SK-N-SH (cell line): ENCODE measurements around the gene RFTN1. TPM values are rescaled to one million over a fixed set of nuclear protein-coding genes. Genes with fewer than 3 reads are reported as not detected.
A peak's percentile ranks its signal among the peaks of the same experiment; 100 is the strongest.

Experiments used
- CTCF ChIA-PET: fragments of 300-600, 350-600 bp; formaldehyde crosslinking; extraction: SDS; loops from one replicate; lab custom pipeline; 2021; lab: Yijun Ruan, JAX
- POLR2A ChIA-PET: fragments of 350-600 bp; sonication (Branson Sonifier 250); formaldehyde crosslinking; extraction: SDS; loops from one replicate; lab custom pipeline; 2020; ENCODE audit warnings: antibody characterized with exemption, inconsistent platforms; lab: Yijun Ruan, JAX
- DNase-seq: peaks from one replicate; pipeline ENCODE4 v3.0.0; 2012
- H2AFZ ChIP-seq: fragments of 200-600 bp; sonication (generic); 2 replicates; pipeline ENCODE4 v1.8.1; 2016; ENCODE audit warnings: antibody characterized with exemption, mild to moderate bottlenecking, low read depth
- H3F3A ChIP-seq: fragments of 200-600 bp; sonication (generic); replicated peaks from 2 replicates; pipeline ENCODE3; 2016; ENCODE audit warnings: antibody characterized with exemption, mild to moderate bottlenecking; ENCODE audit not compliant: insufficient read depth
- H3K27ac ChIP-seq, 2 experiments: fragments of 200-500 bp in 1 of 2; fragments of 200-600 bp in 1 of 2; sonication (Bioruptor generic) in 1 of 2; sonication (generic), shearing (Covaris generic) in 1 of 2; 2 replicates each; pipeline versions ENCODE4 v1.5.1 to v1.6.1; 2014 to 2016; ENCODE audit warnings: low read depth in 2 of 2, inconsistent platforms in 1 of 2, low read length in 1 of 2, mild to moderate bottlenecking in 1 of 2, mixed read lengths in 1 of 2
- H3K27me3 ChIP-seq: fragments of 200-600 bp; sonication (generic), shearing (Covaris generic); 2 replicates; pipeline ENCODE4 v1.6.1; 2016; ENCODE audit warnings: mixed run types; ENCODE audit not compliant: insufficient read depth
- H3K36me3 ChIP-seq, 2 experiments: fragments of 200-500 bp in 1 of 2; fragments of 200-600 bp in 1 of 2; sonication (Bioruptor generic) in 1 of 2; sonication (generic) in 1 of 2; replicated peaks in 1 of 2; 2 replicates each; pipeline versions ENCODE3 to v1.5.1; 2014 to 2016; ENCODE audit warnings: low read length in 1 of 2, mild to moderate bottlenecking in 1 of 2; ENCODE audit not compliant: insufficient read depth in 2 of 2, control insufficient read depth in 1 of 2
- H3K4me1 ChIP-seq, 2 experiments: fragments of 200-500 bp in 1 of 2; fragments of 200-600 bp in 1 of 2; sonication (Bioruptor generic) in 1 of 2; sonication (generic), shearing (Covaris generic) in 1 of 2; 2 replicates each; pipeline versions ENCODE4 v1.5.1 to v1.6.1; 2014 to 2016; ENCODE audit warnings: low read depth in 1 of 2, low read length in 1 of 2, mixed run types in 1 of 2; ENCODE audit not compliant: insufficient read depth in 2 of 2, control insufficient read depth in 1 of 2
- H3K4me2 ChIP-seq: fragments of 200-600 bp; sonication (generic), shearing (Covaris generic); 2 replicates; pipeline ENCODE4 v1.6.1; 2017; ENCODE audit warnings: mixed run types
- H3K4me3 ChIP-seq, 2 experiments: fragments of 200-500 bp in 1 of 2; fragments of 200-600 bp in 1 of 2; sonication (Bioruptor generic) in 1 of 2; sonication (generic), shearing (Covaris generic) in 1 of 2; 2 replicates each; pipeline versions ENCODE4 v1.5.1 to v1.8.1; 2014 to 2016; ENCODE audit warnings: low read depth in 2 of 2, inconsistent platforms in 1 of 2, low read length in 1 of 2, mild to moderate bottlenecking in 1 of 2, mixed read lengths in 1 of 2, moderate library complexity in 1 of 2
- H3K79me2 ChIP-seq: fragments of 200-600 bp; sonication (generic); 2 replicates; pipeline ENCODE4 v1.8.1; 2017; ENCODE audit warnings: mild to moderate bottlenecking; ENCODE audit not compliant: insufficient read depth
- H3K9ac ChIP-seq: fragments of 200-600 bp; sonication (generic); 2 replicates; pipeline ENCODE4 v1.6.1; 2017; ENCODE audit warnings: mixed run types
- H3K9me2 ChIP-seq: fragments of 200-600 bp; sonication (generic); 2 replicates; pipeline ENCODE4 v1.6.1; 2017; ENCODE audit warnings: mixed run types
- H3K9me3 ChIP-seq: fragments of 200-600 bp; sonication (generic); 2 replicates; pipeline ENCODE4 v1.6.1; 2017; ENCODE audit warnings: mixed run types, mild to moderate bottlenecking, moderate library complexity
- H4K20me1 ChIP-seq: fragments of 200-600 bp; sonication (generic); 2 replicates; pipeline ENCODE4 v1.6.1; 2017; ENCODE audit warnings: mild to moderate bottlenecking, mixed run types; ENCODE audit not compliant: insufficient read depth
- CHD2 ChIP-seq: fragments of 150-350 bp; IDR thresholded peaks from 2 replicates; pipeline ENCODE4 v1.6.1; 2018; ENCODE audit warnings: low read length; ENCODE audit not compliant: partially characterized antibody
- EP300 ChIP-seq, 2 experiments: IDR thresholded peaks; 2 replicates each; pipeline versions ENCODE4 v1.4.0 to v1.6.1; 2012; ENCODE audit warnings: borderline replicate concordance in 1 of 2, low read depth in 1 of 2, low read length in 1 of 2
- EZH2phosphoT487 ChIP-seq: fragments of 200-600 bp; sonication (generic); IDR thresholded peaks from 2 replicates; pipeline ENCODE4 v1.6.1; 2017; ENCODE audit warnings: low read depth, mixed run types, mild to moderate bottlenecking, antibody characterized with exemption, moderate library complexity, borderline replicate concordance
- FOSL2 ChIP-seq: IDR thresholded peaks from 2 replicates; pipeline ENCODE4 v1.4.0; 2012; ENCODE audit warnings: low read depth, mild to moderate bottlenecking, moderate library complexity, borderline replicate concordance
- FOXM1 ChIP-seq: IDR thresholded peaks from 2 replicates; pipeline ENCODE4 v1.4.0; 2012; ENCODE audit warnings: low read depth, mild to moderate bottlenecking
- MXI1 ChIP-seq: IDR thresholded peaks from 2 replicates; pipeline ENCODE4 v1.6.1; 2012; ENCODE audit warnings: mild to moderate bottlenecking, low read depth, low read length, improper control_type of control experiment
- NRF1 ChIP-seq: IDR thresholded peaks from 2 replicates; pipeline ENCODE4 v1.6.1; 2012; ENCODE audit warnings: low read depth, mild to moderate bottlenecking, low read length
- POLR2AphosphoS5 ChIP-seq: IDR thresholded peaks from 2 replicates; pipeline ENCODE4 v1.6.1; 2012; ENCODE audit warnings: low read depth, low read length
- RXRA ChIP-seq: IDR thresholded peaks from 2 replicates; pipeline ENCODE4 v1.4.0; 2012; ENCODE audit warnings: low read depth, mild to moderate bottlenecking, borderline replicate concordance
- SIN3A ChIP-seq: IDR thresholded peaks from 2 replicates; pipeline ENCODE4 v1.6.1; 2012; ENCODE audit warnings: low read depth, mild to moderate bottlenecking, low read length, moderate library complexity, borderline replicate concordance
- TCF12 ChIP-seq: IDR thresholded peaks from 2 replicates; pipeline ENCODE4 v1.4.0; 2012
- TEAD4 ChIP-seq: IDR thresholded peaks from 2 replicates; pipeline ENCODE4 v1.4.0; 2012; ENCODE audit warnings: mild to moderate bottlenecking, borderline replicate concordance; ENCODE audit not compliant: insufficient read depth
- YY1 ChIP-seq: IDR thresholded peaks from 2 replicates; pipeline ENCODE4 v1.4.0; 2012; ENCODE audit warnings: low read depth, mild to moderate bottlenecking
- WGBS: methylation state at CpG from one replicate; pipeline ENCODE4 v1.1.6; 2017; ENCODE audit warnings: low lambda C conversion rate; 5-methylcytosine and 5-hydroxymethylcytosine counted together
- polyA plus RNA-seq, 3 experiments: library from polyadenylated mRNA; depleted of rRNA; stranded (reverse); fragments of >200 nt; gene quantifications; 2 replicates each; pipeline ENCODE4 v1.2.3, GENCODE V29; 2012
- TF ChIP-seq, protein P1 (sequence below): IDR thresholded peaks from 2 replicates; pipeline ENCODE4 v1.4.0; 2012; ENCODE audit warnings: low read depth, borderline replicate concordance
- TF ChIP-seq, protein P2 (sequence below): IDR thresholded peaks from 2 replicates; pipeline ENCODE4 v1.6.1; 2012; ENCODE audit warnings: mild to moderate bottlenecking, low read depth, low read length, moderate library complexity
- TF ChIP-seq, protein P3 (sequence below): fragments of 200-600 bp; sonication (generic); IDR thresholded peaks from 2 replicates; pipeline ENCODE4 v1.6.1; 2017; ENCODE audit warnings: antibody characterized with exemption, mild to moderate bottlenecking, moderate library complexity
- TF ChIP-seq, protein P4 (sequence below): IDR thresholded peaks from 2 replicates; pipeline ENCODE4 v1.4.0; 2012; ENCODE audit warnings: low read depth
- TF ChIP-seq, protein P5 (sequence below): fragments of 150-350 bp; IDR thresholded peaks from 2 replicates; pipeline ENCODE4 v1.6.1; 2017; ENCODE audit warnings: antibody characterized with exemption, low read length, low read depth, borderline replicate concordance

The RFTN1 gene
- polyA plus RNA-seq, 1 of the 3 experiments (the other 2 are of a cell fraction) = 21.2 TPM

DNA sequence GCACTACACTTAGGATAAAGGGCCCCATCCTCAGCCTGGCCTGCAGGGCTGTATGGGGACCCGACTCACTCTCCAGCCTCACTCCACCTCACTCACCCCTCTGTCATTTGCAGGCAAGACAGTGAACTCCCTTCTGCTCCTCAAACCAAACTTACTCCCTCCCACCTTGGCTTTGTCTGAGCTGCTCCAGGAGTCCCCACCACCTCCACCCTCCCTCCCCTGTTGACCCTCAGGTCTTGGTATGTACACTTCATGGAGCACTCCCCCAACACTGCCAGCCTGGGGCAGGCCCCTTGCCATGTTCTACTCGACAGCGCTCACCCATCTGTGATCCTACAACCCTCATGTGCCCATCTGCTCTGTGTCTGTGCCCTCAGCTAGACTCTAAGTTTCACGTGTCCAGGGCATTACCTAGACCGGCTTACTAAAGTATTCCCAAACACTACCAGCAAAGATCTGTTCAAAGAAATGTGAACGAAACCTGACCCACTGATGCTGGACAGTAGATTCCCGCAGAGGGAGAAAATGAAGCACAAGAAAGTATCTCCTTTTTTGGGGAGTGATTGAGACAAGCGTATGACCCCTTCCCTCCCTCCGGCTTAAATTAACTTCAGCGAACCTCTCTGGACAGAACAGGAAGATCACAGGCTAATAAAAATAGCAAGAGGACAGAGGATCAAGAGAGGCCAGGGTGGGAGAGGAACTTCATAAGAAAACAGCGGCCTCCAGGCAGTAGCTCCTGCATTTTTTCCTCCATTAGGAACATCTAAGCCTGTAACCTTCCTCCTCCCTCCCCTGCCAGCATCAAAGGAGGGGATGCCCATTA lies 113.2 kb downstream of the RFTN1 start:
- no peak for DNase-seq
- H3K9me2 ChIP-seq = no peaks in the 10 kb centered on the region
- H3K27me3 ChIP-seq = no peaks in the 10 kb centered on the region
- peaks cover 11% of the 10 kb centered on the region for H3F3A ChIP-seq
- no peaks in the 10 kb centered on the region for H3K9me3 ChIP-seq
- H3K9ac ChIP-seq = no peak overlapping the region
- no peak overlapping the region for H2AFZ ChIP-seq
- TF ChIP-seq FOSL2 (no peak), MXI1 (no peak), RXRA (no peak), NRF1 (no peak), CHD2 (no peak), TCF12 (no peak), TEAD4 (no peak), EP300 (IDR thresholded peaks at IDR 0.05; ENCODE audit: borderline replicate concordance in 1 of 2, low read depth in 1 of 2, low read length in 1 of 2) (no peak), SIN3A (no peak), YY1 (no peak), EZH2phosphoT487 (no peak), FOXM1 (no peak), POLR2AphosphoS5 (no peak)
- TF ChIP-seq, protein P1, sequence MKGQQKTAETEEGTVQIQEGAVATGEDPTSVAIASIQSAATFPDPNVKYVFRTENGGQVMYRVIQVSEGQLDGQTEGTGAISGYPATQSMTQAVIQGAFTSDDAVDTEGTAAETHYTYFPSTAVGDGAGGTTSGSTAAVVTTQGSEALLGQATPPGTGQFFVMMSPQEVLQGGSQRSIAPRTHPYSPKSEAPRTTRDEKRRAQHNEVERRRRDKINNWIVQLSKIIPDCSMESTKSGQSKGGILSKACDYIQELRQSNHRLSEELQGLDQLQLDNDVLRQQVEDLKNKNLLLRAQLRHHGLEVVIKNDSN = no peak
- TF ChIP-seq, protein P2, sequence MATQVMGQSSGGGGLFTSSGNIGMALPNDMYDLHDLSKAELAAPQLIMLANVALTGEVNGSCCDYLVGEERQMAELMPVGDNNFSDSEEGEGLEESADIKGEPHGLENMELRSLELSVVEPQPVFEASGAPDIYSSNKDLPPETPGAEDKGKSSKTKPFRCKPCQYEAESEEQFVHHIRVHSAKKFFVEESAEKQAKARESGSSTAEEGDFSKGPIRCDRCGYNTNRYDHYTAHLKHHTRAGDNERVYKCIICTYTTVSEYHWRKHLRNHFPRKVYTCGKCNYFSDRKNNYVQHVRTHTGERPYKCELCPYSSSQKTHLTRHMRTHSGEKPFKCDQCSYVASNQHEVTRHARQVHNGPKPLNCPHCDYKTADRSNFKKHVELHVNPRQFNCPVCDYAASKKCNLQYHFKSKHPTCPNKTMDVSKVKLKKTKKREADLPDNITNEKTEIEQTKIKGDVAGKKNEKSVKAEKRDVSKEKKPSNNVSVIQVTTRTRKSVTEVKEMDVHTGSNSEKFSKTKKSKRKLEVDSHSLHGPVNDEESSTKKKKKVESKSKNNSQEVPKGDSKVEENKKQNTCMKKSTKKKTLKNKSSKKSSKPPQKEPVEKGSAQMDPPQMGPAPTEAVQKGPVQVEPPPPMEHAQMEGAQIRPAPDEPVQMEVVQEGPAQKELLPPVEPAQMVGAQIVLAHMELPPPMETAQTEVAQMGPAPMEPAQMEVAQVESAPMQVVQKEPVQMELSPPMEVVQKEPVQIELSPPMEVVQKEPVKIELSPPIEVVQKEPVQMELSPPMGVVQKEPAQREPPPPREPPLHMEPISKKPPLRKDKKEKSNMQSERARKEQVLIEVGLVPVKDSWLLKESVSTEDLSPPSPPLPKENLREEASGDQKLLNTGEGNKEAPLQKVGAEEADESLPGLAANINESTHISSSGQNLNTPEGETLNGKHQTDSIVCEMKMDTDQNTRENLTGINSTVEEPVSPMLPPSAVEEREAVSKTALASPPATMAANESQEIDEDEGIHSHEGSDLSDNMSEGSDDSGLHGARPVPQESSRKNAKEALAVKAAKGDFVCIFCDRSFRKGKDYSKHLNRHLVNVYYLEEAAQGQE = no peak
- TF ChIP-seq, protein P3, sequence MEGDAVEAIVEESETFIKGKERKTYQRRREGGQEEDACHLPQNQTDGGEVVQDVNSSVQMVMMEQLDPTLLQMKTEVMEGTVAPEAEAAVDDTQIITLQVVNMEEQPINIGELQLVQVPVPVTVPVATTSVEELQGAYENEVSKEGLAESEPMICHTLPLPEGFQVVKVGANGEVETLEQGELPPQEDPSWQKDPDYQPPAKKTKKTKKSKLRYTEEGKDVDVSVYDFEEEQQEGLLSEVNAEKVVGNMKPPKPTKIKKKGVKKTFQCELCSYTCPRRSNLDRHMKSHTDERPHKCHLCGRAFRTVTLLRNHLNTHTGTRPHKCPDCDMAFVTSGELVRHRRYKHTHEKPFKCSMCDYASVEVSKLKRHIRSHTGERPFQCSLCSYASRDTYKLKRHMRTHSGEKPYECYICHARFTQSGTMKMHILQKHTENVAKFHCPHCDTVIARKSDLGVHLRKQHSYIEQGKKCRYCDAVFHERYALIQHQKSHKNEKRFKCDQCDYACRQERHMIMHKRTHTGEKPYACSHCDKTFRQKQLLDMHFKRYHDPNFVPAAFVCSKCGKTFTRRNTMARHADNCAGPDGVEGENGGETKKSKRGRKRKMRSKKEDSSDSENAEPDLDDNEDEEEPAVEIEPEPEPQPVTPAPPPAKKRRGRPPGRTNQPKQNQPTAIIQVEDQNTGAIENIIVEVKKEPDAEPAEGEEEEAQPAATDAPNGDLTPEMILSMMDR = no peak
- TF ChIP-seq, protein P4, sequence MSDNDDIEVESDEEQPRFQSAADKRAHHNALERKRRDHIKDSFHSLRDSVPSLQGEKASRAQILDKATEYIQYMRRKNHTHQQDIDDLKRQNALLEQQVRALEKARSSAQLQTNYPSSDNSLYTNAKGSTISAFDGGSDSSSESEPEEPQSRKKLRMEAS = no peak
- TF ChIP-seq, protein P5, sequence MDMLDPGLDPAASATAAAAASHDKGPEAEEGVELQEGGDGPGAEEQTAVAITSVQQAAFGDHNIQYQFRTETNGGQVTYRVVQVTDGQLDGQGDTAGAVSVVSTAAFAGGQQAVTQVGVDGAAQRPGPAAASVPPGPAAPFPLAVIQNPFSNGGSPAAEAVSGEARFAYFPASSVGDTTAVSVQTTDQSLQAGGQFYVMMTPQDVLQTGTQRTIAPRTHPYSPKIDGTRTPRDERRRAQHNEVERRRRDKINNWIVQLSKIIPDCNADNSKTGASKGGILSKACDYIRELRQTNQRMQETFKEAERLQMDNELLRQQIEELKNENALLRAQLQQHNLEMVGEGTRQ = no peak
- peaks cover 0 to 6% of the 10 kb centered on the region in 2 experiments for H3K36me3 ChIP-seq
- no peaks in the 10 kb centered on the region for H4K20me1 ChIP-seq
- H3K4me1 ChIP-seq = peaks cover 0 to 25% of the 10 kb centered on the region in 2 experiments; a peak in 2 of 4 replicates
- no peak overlapping the region for H3K4me3 ChIP-seq
- POLR2A ChIA-PET = interaction anchor here (1.0 kb wide), 1 partner anchor 12 kb away, joined by 6 read pairs; no protein-coding TSS in a partner anchor
- H3K79me2 ChIP-seq = peaks cover 6% of the 10 kb centered on the region
- 0 out of 2 replicates have a peak overlapping the region, but pooled peaks have one; percentile 32 for H3K4me2 ChIP-seq
- peak overlapping the region in 1 of 2 experiments; percentile 18; a peak in 2 of 4 replicates for H3K27ac ChIP-seq
- CTCF ChIA-PET = interaction anchor here (0.6 to 2.0 kb wide), 5 partner anchors 8 to 196 kb away, joined by 3 to 9 read pairs (median 3); no protein-coding TSS in a partner anchor
- WGBS = 94% methylated on average over 11 of the region's 11 CpGs
